Vagina (tissue), 2 donors: ENCODE data around the gene MYO3B. TPM values are rescaled to one million over a fixed set of nuclear protein-coding genes. Genes with fewer than 3 reads are reported as not detected.

ENCODE experiments used
- DNase-seq, 2 donors: peaks; one replicate each; pipeline ENCODE4 v3.0.0-alpha.2; 2017; ENCODE audit errors: extremely low spot score in 2 of 2
- H3K27ac ChIP-seq: fragments of 200-600 bp; sonication (generic); one replicate; pipeline ENCODE4 v1.5.1; 2019
- H3K27me3 ChIP-seq: fragments of 200-600 bp; sonication (generic); one replicate; pipeline ENCODE4 v1.5.1; 2019
- H3K36me3 ChIP-seq, 2 donors: fragments of 200-600 bp; sonication (generic); one replicate each; pipeline ENCODE4 v1.5.1; 2017 to 2019
- H3K4me1 ChIP-seq: fragments of 200-600 bp; sonication (generic); one replicate; pipeline ENCODE4 v1.5.1; 2019
- H3K4me3 ChIP-seq, 2 donors: fragments of 200-600 bp; sonication (generic); 1 replicate in 1 of 2; 2 replicates in 1 of 2; pipeline ENCODE4 v1.5.1; 2016 to 2019
- H3K9me3 ChIP-seq: fragments of 200-600 bp; sonication (generic); one replicate; pipeline ENCODE4 v1.5.1; 2019
- POLR2A ChIP-seq, 2 donors: fragments of 450-650 bp; IDR thresholded peaks; one replicate each; pipeline ENCODE4 v1.6.1; 2017; ENCODE audit warnings: antibody characterized with exemption in 2 of 2, mild to moderate bottlenecking in 2 of 2, moderate library complexity in 2 of 2
- POLR2AphosphoS5 ChIP-seq, 2 donors: sonication (generic); formaldehyde crosslinking; IDR thresholded peaks; one replicate each; pipeline ENCODE4 v1.9.0; 2017; ENCODE audit warnings: antibody characterized with exemption in 2 of 2, mild to moderate bottlenecking in 2 of 2, low read depth in 1 of 2; ENCODE audit not compliant: insufficient read depth in 1 of 2
- intact Hi-C: fragments of 100-400 bp; cut with DNase I; formaldehyde crosslinking; loops from one replicate; pipeline ENCODE4 v1.15.1; 2023
- total RNA-seq: library from RNA; depleted of rRNA; stranded (reverse); fragments of >200 nt; gene quantifications from one replicate; pipeline ENCODE4 v1.2.3, GENCODE V29; 2016
- TF ChIP-seq, protein P1 (sequence below), 3 experiments: fragments of 450-650 bp in 2 of 3; fragments of 200-600 bp in 1 of 3; sonication (generic) in 1 of 3; IDR thresholded peaks; one replicate each; pipeline ENCODE4 v1.5.1; 2017 to 2019; ENCODE audit warnings: antibody characterized with exemption in 3 of 3, mild to moderate bottlenecking in 2 of 3, moderate library complexity in 2 of 3

The MYO3B gene
- total RNA-seq, 1 donor from 2014 or later = 0.49 TPM

DNA sequence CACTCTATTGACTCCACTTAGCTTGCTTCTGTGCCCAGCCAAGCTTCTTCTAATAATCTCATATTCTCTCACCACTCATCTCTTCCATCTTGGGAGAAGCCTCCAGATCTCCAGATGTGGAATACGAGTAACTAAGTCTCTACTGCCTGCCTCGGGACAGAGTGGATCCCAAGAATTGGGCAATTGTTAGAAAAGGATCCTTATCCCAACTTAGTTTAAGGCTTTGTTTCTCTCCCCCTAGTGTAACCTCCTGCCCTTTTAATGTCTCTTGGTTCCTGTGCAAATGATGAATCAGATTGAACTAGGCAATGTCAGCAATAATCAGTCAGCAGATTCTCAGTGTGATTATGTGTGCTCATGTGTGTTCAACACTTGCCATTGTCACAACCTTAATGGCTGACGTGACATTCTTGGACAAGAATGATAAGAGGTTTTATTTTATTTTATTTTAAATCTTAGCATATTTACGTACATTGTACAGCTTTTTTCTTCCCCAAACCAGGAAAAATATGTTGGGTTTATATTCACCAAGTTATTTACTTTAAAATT lies 59.7 kb downstream of the MYO3B start:
- Histone ChIP-seq H3K27ac (no peak overlapping the region), H3K4me1 (no peaks in the 10 kb centered on the region), H3K9me3 (no peaks in the 10 kb centered on the region), H3K4me3 (no peak overlapping the region), H3K27me3 (no peaks in the 10 kb centered on the region), H3K36me3 (no peaks in the 10 kb centered on the region)
- TF ChIP-seq POLR2AphosphoS5 (IDR thresholded peaks at IDR 0.05; ENCODE audit: insufficient read depth in 1 of 2, low read depth in 1 of 2) (no peak), POLR2A (IDR thresholded peaks at IDR 0.05) (no peak)
- TF ChIP-seq, protein P1, sequence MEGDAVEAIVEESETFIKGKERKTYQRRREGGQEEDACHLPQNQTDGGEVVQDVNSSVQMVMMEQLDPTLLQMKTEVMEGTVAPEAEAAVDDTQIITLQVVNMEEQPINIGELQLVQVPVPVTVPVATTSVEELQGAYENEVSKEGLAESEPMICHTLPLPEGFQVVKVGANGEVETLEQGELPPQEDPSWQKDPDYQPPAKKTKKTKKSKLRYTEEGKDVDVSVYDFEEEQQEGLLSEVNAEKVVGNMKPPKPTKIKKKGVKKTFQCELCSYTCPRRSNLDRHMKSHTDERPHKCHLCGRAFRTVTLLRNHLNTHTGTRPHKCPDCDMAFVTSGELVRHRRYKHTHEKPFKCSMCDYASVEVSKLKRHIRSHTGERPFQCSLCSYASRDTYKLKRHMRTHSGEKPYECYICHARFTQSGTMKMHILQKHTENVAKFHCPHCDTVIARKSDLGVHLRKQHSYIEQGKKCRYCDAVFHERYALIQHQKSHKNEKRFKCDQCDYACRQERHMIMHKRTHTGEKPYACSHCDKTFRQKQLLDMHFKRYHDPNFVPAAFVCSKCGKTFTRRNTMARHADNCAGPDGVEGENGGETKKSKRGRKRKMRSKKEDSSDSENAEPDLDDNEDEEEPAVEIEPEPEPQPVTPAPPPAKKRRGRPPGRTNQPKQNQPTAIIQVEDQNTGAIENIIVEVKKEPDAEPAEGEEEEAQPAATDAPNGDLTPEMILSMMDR (IDR thresholded peaks at IDR 0.05) = no peak
- DNase-seq = no peak
- intact Hi-C loops = loop anchor here (5.0 kb wide), 1 partner anchor 575 kb away; no protein-coding TSS in a partner anchor

DNA sequence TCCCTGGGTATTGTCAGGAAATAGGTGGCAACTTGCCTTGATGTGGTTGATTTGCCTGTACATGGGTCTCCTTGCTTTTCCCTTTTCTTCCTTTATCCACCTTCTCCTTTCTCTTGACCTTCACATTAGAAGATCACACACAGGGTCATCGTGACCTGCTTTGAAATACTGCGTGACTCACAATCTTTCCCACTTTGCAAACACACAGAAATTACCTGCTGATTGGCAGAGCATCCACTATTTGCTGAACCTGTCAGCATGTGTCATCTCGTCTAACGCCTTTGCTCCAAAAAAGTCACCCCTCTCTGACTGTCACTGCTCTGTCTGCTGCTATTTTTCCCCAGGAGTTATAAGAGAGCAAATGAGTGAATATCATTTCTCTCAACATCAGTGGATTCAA lies 60.8 kb downstream of the MYO3B start:
- Histone ChIP-seq H3K4me1 (no peaks in the 10 kb centered on the region), H3K4me3 (no peak overlapping the region), H3K27ac (no peak overlapping the region), H3K36me3 (no peaks in the 10 kb centered on the region), H3K27me3 (no peaks in the 10 kb centered on the region), H3K9me3 (no peaks in the 10 kb centered on the region)
- intact Hi-C loops = loop anchor here (5.0 kb wide), 1 partner anchor 574 kb away; no protein-coding TSS in a partner anchor
- DNase-seq = no peak
- no peak for TF ChIP-seq POLR2AphosphoS5 (IDR thresholded peaks at IDR 0.05; ENCODE audit: insufficient read depth in 1 of 2, low read depth in 1 of 2)
- TF ChIP-seq, protein P1 (IDR thresholded peaks at IDR 0.05) = no peak
- no peak for TF ChIP-seq POLR2A (IDR thresholded peaks at IDR 0.05)

DNA sequence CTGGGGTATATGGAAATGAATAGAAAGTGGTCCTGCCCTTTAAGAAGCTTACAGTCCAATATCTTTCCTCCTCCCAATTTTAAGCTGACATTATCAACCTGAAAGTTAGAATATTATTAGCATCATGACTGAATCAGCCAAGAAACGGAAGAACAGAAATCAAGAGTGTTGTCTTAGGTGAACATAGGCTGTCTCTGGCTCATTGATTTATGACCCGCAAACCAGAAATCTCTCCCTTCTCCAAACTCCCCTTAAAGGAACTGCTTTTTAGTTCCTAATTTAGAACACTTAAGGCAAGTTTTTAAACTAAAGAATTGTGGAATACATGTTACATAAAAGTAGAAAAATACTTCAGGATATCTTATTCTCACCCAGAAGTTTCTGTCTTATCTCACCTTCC lies 62.7 kb downstream of the MYO3B start:
- TF ChIP-seq POLR2AphosphoS5 (IDR thresholded peaks at IDR 0.05; ENCODE audit: insufficient read depth in 1 of 2, low read depth in 1 of 2) (no peak), POLR2A (IDR thresholded peaks at IDR 0.05) (no peak)
- TF ChIP-seq, protein P1 (IDR thresholded peaks at IDR 0.05) = no peak
- intact Hi-C loops = no loop called here
- Histone ChIP-seq H3K36me3 (no peaks in the 10 kb centered on the region), H3K9me3 (no peaks in the 10 kb centered on the region), H3K27ac (no peak overlapping the region), H3K4me1 (no peaks in the 10 kb centered on the region), H3K27me3 (no peaks in the 10 kb centered on the region), H3K4me3 (no peak overlapping the region)
- no peak for DNase-seq

DNA sequence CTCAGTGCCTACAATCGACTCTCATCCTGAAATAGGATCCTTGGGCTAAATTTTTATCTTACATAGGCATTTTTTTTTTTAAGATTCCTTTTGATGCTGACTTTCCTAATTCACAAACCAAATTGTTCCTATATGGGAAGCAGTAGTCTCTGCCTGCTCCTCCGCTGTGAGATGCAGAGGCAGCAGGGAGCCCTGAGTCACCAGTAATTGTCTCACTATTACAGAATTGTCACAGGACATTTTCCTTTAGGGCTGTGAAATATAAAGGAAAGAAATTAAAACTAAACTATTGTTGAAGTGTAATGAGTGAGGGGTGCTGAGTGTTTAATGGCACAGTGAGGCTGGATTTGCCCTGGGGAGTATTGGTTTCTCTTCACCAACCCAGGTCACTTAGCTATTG lies 63.8 kb downstream of the MYO3B start:
- TF ChIP-seq POLR2A (IDR thresholded peaks at IDR 0.05) (no peak), POLR2AphosphoS5 (IDR thresholded peaks at IDR 0.05; ENCODE audit: insufficient read depth in 1 of 2, low read depth in 1 of 2) (no peak)
- TF ChIP-seq, protein P1 (IDR thresholded peaks at IDR 0.05) = no peak
- H3K9me3 ChIP-seq = no peaks in the 10 kb centered on the region
- H3K4me1 ChIP-seq = no peaks in the 10 kb centered on the region
- intact Hi-C loops = no loop called here
- no peaks in the 10 kb centered on the region for H3K27me3 ChIP-seq
- H3K4me3 ChIP-seq = no peak overlapping the region
- no peak overlapping the region for H3K27ac ChIP-seq
- H3K36me3 ChIP-seq = no peaks in the 10 kb centered on the region
- no peak for DNase-seq

DNA sequence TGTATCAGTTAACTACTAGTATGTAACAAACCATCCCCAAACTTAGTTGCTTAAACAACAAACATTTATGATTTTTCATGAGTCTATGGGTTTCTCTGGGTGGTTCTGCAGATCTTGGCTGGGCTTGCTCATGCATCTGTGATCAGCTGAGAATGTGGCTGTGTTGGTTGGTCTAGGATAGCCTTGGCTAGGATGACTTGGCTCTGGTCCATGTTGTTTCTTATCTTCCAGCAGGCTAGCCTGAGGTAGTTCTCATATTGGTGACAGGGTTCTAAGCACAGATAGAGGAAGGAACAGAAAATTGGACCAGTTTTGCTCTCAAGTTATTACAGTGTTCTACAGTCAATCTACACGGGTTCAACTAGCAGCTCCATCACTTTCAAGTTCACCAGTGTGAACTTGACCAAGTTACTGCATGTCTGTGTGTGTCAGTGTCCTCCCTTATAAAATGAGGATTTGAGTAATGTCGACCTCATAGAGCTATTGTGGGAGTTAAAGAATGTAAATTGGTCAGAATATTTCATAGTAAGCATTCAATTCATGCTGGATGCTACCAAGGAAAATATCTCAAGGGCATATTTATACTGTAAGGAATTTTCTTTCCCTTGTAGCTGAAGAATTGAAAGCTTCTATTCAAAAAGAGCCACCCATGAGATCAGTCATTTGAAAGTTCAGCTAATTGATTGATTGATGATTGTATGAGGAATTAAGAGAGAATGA lies 65.3 kb downstream of the MYO3B start:
- Histone ChIP-seq H3K27me3 (no peaks in the 10 kb centered on the region), H3K9me3 (no peaks in the 10 kb centered on the region), H3K4me3 (no peak overlapping the region), H3K27ac (no peak overlapping the region), H3K36me3 (no peaks in the 10 kb centered on the region), H3K4me1 (no peaks in the 10 kb centered on the region)
- TF ChIP-seq, protein P1 (IDR thresholded peaks at IDR 0.05) = no peak
- TF ChIP-seq POLR2AphosphoS5 (IDR thresholded peaks at IDR 0.05; ENCODE audit: insufficient read depth in 1 of 2, low read depth in 1 of 2) (no peak), POLR2A (IDR thresholded peaks at IDR 0.05) (no peak)
- no peak for DNase-seq
- intact Hi-C loops = no loop called here
